Breast epithelium (tissue), 4 donors: ENCODE data around the gene TMCO2. TPM values are rescaled to one million over a fixed set of nuclear protein-coding genes. Genes with fewer than 3 reads are reported as not detected.

Source experiments
- DNase-seq, 2 donors: peaks; one replicate each; pipeline ENCODE4 v3.0.0-alpha.2; 2019; ENCODE audit warnings: low spot score in 2 of 2
- H3K27ac ChIP-seq, 2 donors: fragments of 200-600 bp; sonication (generic) in 1 of 2; one replicate each; pipeline ENCODE4 v1.5.1; 2016 to 2019; ENCODE audit warnings: mild to moderate bottlenecking in 1 of 2
- H3K27me3 ChIP-seq, 2 donors: fragments of 200-600 bp; sonication (generic) in 1 of 2; one replicate each; pipeline versions ENCODE4 v1.5.1 to v1.6.0; 2017 to 2019; ENCODE audit warnings: control low read depth in 1 of 2, mild to moderate bottlenecking in 1 of 2
- H3K36me3 ChIP-seq: fragments of 200-600 bp; one replicate; pipeline ENCODE4 v1.5.1; 2019
- H3K4me1 ChIP-seq, 2 donors: fragments of 200-600 bp; sonication (generic); one replicate each; pipeline ENCODE4 v1.5.1; 2016 to 2019; ENCODE audit warnings: control low read depth in 1 of 2
- H3K4me3 ChIP-seq, 3 donors: fragments of 200-600 bp; sonication (generic); 1 replicate in 2 of 3; 2 replicates in 1 of 3; pipeline ENCODE4 v1.5.1; 2016 to 2019; ENCODE audit warnings: mild to moderate bottlenecking in 3 of 3, moderate library complexity in 2 of 3
- H3K9me3 ChIP-seq, 2 donors: fragments of 200-600 bp; sonication (generic) in 1 of 2; one replicate each; pipeline ENCODE4 v1.5.1; 2016 to 2019; ENCODE audit warnings: control low read depth in 1 of 2
- POLR2A ChIP-seq: fragments of 450-650 bp; IDR thresholded peaks from one replicate; pipeline ENCODE4 v1.6.1; 2016; ENCODE audit warnings: antibody characterized with exemption, mild to moderate bottlenecking, moderate library complexity
- POLR2AphosphoS5 ChIP-seq, 3 donors: sonication (generic); formaldehyde crosslinking; IDR thresholded peaks; one replicate each; pipeline ENCODE4 v1.6.1; 2017; ENCODE audit warnings: antibody characterized with exemption in 3 of 3
- intact Hi-C: fragments of 100-400 bp; cut with DNase I; formaldehyde crosslinking; loops from one replicate; pipeline ENCODE4 v1.15.1; 2023; ENCODE audit warnings: low total_unique reads
- total RNA-seq, 3 donors: library from RNA; depleted of rRNA; stranded (reverse); fragments of >200 nt; gene quantifications; one replicate each; pipeline ENCODE4 v1.1.0, GENCODE V29; 2016
- TF ChIP-seq, protein P1 (sequence below), 3 donors: fragments of 450-650 bp; IDR thresholded peaks; one replicate each; pipeline ENCODE4 v1.5.1; 2016 to 2017; ENCODE audit warnings: antibody characterized with exemption in 3 of 3, mild to moderate bottlenecking in 3 of 3, moderate library complexity in 3 of 3

TMCO2 gene
- total RNA-seq, 3 donors from 2014 or later = not detected

DNA sequence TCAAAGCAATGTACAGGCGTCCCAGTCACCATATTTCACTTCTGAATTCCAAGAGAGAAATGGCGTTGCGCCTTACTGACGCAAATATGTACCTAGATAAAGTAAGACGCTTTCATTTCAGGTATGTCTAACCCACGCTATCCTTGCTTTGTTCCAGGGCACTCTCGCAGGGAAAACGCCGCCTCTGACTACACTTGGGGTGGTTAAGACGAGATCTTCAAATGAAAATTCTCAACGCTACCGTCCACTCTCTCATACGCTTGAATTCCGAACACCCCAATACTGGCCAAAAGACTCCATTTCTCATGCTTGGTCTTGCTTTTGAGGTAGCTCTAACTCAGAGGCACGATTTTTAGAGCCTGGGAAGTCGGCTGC is 9.6 kb downstream of the TMCO2 start:
- Histone ChIP-seq H3K9me3 (no peaks in the 10 kb centered on the region), H3K36me3 (no peaks in the 10 kb centered on the region), H3K27ac (peak overlapping the region; percentile 96 to 97), H3K4me1 (peaks cover 0 to 7% of the 10 kb centered on the region in 2 donors), H3K27me3 (no peaks in the 10 kb centered on the region), H3K4me3 (peak overlapping the region; percentile 83 to 93 (median 89))
- intact Hi-C loops = no loop called here
- DNase-seq = no peak
- no peak for TF ChIP-seq POLR2A
- TF ChIP-seq, protein P1, sequence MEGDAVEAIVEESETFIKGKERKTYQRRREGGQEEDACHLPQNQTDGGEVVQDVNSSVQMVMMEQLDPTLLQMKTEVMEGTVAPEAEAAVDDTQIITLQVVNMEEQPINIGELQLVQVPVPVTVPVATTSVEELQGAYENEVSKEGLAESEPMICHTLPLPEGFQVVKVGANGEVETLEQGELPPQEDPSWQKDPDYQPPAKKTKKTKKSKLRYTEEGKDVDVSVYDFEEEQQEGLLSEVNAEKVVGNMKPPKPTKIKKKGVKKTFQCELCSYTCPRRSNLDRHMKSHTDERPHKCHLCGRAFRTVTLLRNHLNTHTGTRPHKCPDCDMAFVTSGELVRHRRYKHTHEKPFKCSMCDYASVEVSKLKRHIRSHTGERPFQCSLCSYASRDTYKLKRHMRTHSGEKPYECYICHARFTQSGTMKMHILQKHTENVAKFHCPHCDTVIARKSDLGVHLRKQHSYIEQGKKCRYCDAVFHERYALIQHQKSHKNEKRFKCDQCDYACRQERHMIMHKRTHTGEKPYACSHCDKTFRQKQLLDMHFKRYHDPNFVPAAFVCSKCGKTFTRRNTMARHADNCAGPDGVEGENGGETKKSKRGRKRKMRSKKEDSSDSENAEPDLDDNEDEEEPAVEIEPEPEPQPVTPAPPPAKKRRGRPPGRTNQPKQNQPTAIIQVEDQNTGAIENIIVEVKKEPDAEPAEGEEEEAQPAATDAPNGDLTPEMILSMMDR (IDR thresholded peaks at IDR 0.05) = no peak

DNA sequence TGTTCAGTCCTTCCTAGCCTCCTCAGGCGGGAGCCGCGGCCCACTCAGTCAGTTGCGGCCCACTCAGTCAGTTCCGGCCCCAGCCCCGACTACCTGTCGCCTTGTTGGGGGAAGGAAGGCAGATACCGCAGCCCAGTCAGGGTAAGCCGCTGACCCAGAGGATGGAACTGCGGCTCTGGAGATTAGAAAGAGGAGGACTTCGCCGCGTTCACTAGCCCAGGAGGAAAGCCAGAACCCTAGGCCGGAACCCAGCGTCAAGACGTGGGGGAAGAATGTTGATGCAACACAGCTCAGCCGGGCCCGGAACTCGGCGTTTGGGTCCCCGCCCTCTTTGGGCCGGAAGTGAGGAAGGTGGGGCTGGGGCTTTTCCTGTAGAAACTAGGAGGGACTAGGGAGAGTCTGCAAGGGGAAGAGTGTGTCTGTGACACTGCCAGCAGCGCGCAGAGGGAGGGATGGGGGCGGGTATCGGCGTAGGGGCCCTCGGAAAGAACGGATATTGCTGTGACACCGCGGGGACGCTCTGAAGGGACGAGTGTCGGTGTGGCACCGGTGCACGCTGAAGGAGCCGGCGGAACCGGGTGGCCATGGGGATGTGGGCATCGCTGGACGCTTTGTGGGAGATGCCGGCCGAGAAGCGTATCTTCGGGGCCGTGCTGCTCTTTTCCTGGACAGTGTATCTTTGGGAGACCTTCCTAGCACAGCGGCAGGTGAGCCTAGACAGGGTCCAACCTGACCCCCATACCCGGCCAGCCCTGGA is 10.1 kb downstream of the TMCO2 start, which contains the start of gene ZMPSTE24:
TSS of gene ZMPSTE24 (plus strand) at position 549 of the 757 bp plus-strand sequence. CDS start at position 585, 36 bp downstream.
- Histone ChIP-seq H3K9me3 (no peaks in the 10 kb centered on the region), H3K27ac (peak within 1 kb of the TSS; percentile 96 to 97), H3K27me3 (no peaks in the 10 kb centered on the region), H3K36me3 (no peaks in the 10 kb centered on the region), H3K4me1 (peaks cover 0 to 7% of the 10 kb centered on the region in 2 donors), H3K4me3 (peak within 1 kb of the TSS; percentile 83 to 93 (median 89))
- DNase-seq = peak; percentile 94 to 95
- intact Hi-C loops = no loop called here
- peak; percentile 71 to 87 (median 87) for TF ChIP-seq POLR2AphosphoS5 (IDR thresholded peaks at IDR 0.05)
- TF ChIP-seq, protein P1 (IDR thresholded peaks at IDR 0.05) = no peak

DNA sequence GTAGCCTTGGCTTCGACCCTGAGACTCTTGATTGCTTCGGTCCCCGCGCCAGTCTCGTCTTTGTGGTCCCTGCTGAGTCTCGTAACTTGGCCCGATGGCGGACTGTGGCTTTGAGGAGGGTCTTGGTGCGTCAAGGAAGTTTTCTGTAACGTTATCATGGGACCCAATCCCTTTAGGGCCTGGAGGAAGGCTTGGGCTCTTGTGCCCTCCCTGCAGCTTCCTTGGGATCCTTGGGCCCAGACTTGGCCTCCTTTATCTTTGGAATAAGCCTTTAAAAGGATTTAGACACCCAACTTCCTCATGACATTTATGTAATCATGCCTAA is 10.7 kb downstream of the TMCO2 start:
- H3K36me3 ChIP-seq = no peaks in the 10 kb centered on the region
- no peak for DNase-seq
- no peaks in the 10 kb centered on the region for H3K9me3 ChIP-seq
- peak overlapping the region; percentile 83 to 93 (median 89) for H3K4me3 ChIP-seq
- intact Hi-C loops = no loop called here
- peak overlapping the region; percentile 96 to 97 for H3K27ac ChIP-seq
- TF ChIP-seq POLR2A (no peak), POLR2AphosphoS5 (IDR thresholded peaks at IDR 0.05) (no peak)
- TF ChIP-seq, protein P1 (IDR thresholded peaks at IDR 0.05) = no peak
- H3K4me1 ChIP-seq = peaks cover 0 to 7% of the 10 kb centered on the region in 2 donors
- no peaks in the 10 kb centered on the region for H3K27me3 ChIP-seq

DNA sequence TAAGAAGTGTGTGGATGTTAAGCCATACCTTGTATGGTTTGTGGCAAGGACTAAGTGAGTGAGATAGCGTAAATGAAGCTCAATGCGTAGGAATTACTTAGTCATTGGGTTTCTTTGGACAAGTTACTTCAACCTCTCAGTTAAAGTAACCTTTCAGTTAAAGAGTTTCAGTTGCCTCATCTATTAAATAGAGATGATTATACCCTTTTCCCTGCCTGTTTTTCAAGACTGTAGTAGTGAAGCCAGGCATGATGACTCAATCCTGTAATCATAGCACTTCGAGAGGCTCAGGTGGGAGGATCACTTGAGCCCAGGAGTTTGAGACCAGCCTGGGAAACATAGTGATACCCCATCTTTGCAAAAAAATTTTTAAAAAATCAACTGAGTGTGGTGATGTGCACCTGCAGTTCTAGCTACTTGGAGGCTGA is 16.6 kb downstream of the TMCO2 start:
- H3K27ac ChIP-seq = no peak overlapping the region
- no peaks in the 10 kb centered on the region for H3K27me3 ChIP-seq
- no peaks in the 10 kb centered on the region for H3K9me3 ChIP-seq
- no peak for TF ChIP-seq POLR2A
- TF ChIP-seq, protein P1 (IDR thresholded peaks at IDR 0.05) = no peak
- no peak for TF ChIP-seq POLR2AphosphoS5 (IDR thresholded peaks at IDR 0.05)
- H3K4me1 ChIP-seq = no peaks in the 10 kb centered on the region
- intact Hi-C loops = no loop called here
- H3K36me3 ChIP-seq = peaks cover 2% of the 10 kb centered on the region
- no peak overlapping the region for H3K4me3 ChIP-seq
- no peak for DNase-seq

DNA sequence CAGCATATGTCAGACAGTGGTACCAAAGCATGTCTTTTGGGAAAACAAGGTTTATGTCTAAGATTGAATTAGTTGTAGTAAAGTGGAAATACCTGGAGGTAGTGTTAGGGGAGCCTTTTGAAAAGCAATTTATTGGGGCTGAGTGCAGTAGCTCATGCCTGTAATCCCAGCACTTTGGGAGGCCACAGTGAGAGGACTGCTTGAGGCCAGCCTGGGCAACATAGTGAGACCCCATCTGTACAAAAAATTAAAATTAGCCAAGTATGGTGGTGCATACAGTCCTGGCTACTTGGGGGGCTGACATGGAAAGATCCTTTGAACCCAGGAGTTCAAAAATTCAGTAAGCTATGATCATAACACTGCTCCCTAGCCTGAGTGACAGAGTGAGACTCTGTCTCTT is 17.6 kb downstream of the TMCO2 start:
- intact Hi-C loops = no loop called here
- no peaks in the 10 kb centered on the region for H3K4me1 ChIP-seq
- peaks cover 8% of the 10 kb centered on the region for H3K36me3 ChIP-seq

More for the DNA sequence above, 17.6 kb downstream of the TMCO2 start:
- Histone ChIP-seq H3K9me3 (no peaks in the 10 kb centered on the region), H3K27me3 (no peaks in the 10 kb centered on the region), H3K27ac (no peak overlapping the region), H3K4me3 (no peak overlapping the region)
- DNase-seq = no peak
- no peak for TF ChIP-seq POLR2A
- TF ChIP-seq POLR2AphosphoS5 (IDR thresholded peaks at IDR 0.05) = no peak
- TF ChIP-seq, protein P1 (IDR thresholded peaks at IDR 0.05) = no peak
